ENCODE measurements around the gene CKS1B.
"Not testable (repeated sequence)": the region's sequence is repeated elsewhere in the genome, so short reads cannot be mapped to it uniquely, and the experiment has no call there.

CKS1B gene

GRCh38 chr1:154972517-154973343, 1.8 kb upstream of the CKS1B start:
- Histone ChIP-seq H3K4me3 (ENCODE audit: insufficient read depth, low read depth, low read length) (peak overlapping the region; percentile 64), H3K27me3 (ENCODE audit: control insufficient read depth, insufficient read depth, low read length, poor library complexity, severe bottlenecking) (no peaks in the 10 kb centered on the region), H3K27ac (ENCODE audit: insufficient read depth, low read depth, low read length, poor library complexity, severe bottlenecking) (peak overlapping the region; percentile 89), H3K36me3 (ENCODE audit: control insufficient read depth, insufficient read depth, low read length) (peaks cover 6% of the 10 kb centered on the region), H3K9me3 (ENCODE audit: control insufficient read depth, low read length) (no peaks in the 10 kb centered on the region), H3K4me1 (ENCODE audit: control insufficient read depth, insufficient read depth, low read length) (peaks cover 50% of the 10 kb centered on the region)
- WGBS, 2 experiments: 10% methylated on average over 17 to 18 of the region's 18 CpGs

- H3K27me3 ChIP-seq (ENCODE audit: control insufficient read depth, insufficient read depth, low read length, poor library complexity, severe bottlenecking): no peaks in the 10 kb centered on the region
- H3K9me3 ChIP-seq (ENCODE audit: control insufficient read depth, low read length): no peaks in the 10 kb centered on the region
- 2 to 3% methylated on average over 32 to 37 of the region's 37 CpGs for WGBS, 2 experiments
- H3K36me3 ChIP-seq (ENCODE audit: control insufficient read depth, insufficient read depth, low read length): peaks cover 4% of the 10 kb centered on the region
- peak overlapping the region; percentile 64 for H3K4me3 ChIP-seq (ENCODE audit: insufficient read depth, low read depth, low read length)
- peaks cover 46% of the 10 kb centered on the region for H3K4me1 ChIP-seq (ENCODE audit: control insufficient read depth, insufficient read depth, low read length)
- peak overlapping the region; percentile 89 for H3K27ac ChIP-seq (ENCODE audit: insufficient read depth, low read depth, low read length, poor library complexity, severe bottlenecking)
Measured at GRCh38 chr1:154973344-154974101, 958 bp upstream of the CKS1B start.

- Histone ChIP-seq H3K4me1 (ENCODE audit: control insufficient read depth, insufficient read depth, low read length) (peaks cover 34% of the 10 kb centered on the region), H3K27me3 (ENCODE audit: control insufficient read depth, insufficient read depth, low read length, poor library complexity, severe bottlenecking) (no peaks in the 10 kb centered on the region), H3K27ac (ENCODE audit: insufficient read depth, low read depth, low read length, poor library complexity, severe bottlenecking) (peak overlapping the region; percentile 95), H3K36me3 (ENCODE audit: control insufficient read depth, insufficient read depth, low read length) (peaks cover 9% of the 10 kb centered on the region), H3K9me3 (ENCODE audit: control insufficient read depth, low read length) (no peaks in the 10 kb centered on the region), H3K4me3 (ENCODE audit: insufficient read depth, low read depth, low read length) (peak overlapping the region; percentile 64)
- 0 to 1% methylated on average over 30 of the region's 30 CpGs for WGBS, 2 experiments
Measured at GRCh38 chr1:154974808-154975408, 427 bp downstream of the CKS1B start.

- Histone ChIP-seq H3K4me3 (ENCODE audit: insufficient read depth, low read depth, low read length) (peak overlapping the region; percentile 64), H3K4me1 (ENCODE audit: control insufficient read depth, insufficient read depth, low read length) (peaks cover 34% of the 10 kb centered on the region), H3K27me3 (ENCODE audit: control insufficient read depth, insufficient read depth, low read length, poor library complexity, severe bottlenecking) (no peaks in the 10 kb centered on the region), H3K36me3 (ENCODE audit: control insufficient read depth, insufficient read depth, low read length) (peaks cover 9% of the 10 kb centered on the region), H3K27ac (ENCODE audit: insufficient read depth, low read depth, low read length, poor library complexity, severe bottlenecking) (peak overlapping the region; percentile 95), H3K9me3 (ENCODE audit: control insufficient read depth, low read length) (no peaks in the 10 kb centered on the region)
- WGBS, 2 experiments: 0 to 2% methylated on average over 22 to 24 of the region's 24 CpGs
Measured at GRCh38 chr1:154975409-154976059, 1.1 kb downstream of the CKS1B start.

- not testable (repeated sequence) for H3K9me3 ChIP-seq (ENCODE audit: control insufficient read depth, low read length); H3K27ac ChIP-seq (ENCODE audit: insufficient read depth, low read depth, low read length, poor library complexity, severe bottlenecking); H3K4me3 ChIP-seq (ENCODE audit: insufficient read depth, low read depth, low read length); H3K27me3 ChIP-seq (ENCODE audit: control insufficient read depth, insufficient read depth, low read length, poor library complexity, severe bottlenecking)
- WGBS, 2 experiments: 93 to 96% methylated on average over 3 of the region's 3 CpGs
- Histone ChIP-seq H3K36me3 (ENCODE audit: control insufficient read depth, insufficient read depth, low read length) (peaks cover 14% of the 10 kb centered on the region), H3K4me1 (ENCODE audit: control insufficient read depth, insufficient read depth, low read length) (peaks cover 18% of the 10 kb centered on the region)
Measured at GRCh38 chr1:154977762-154978161, 3.3 kb downstream of the CKS1B start.

- H3K4me1 ChIP-seq (ENCODE audit: control insufficient read depth, insufficient read depth, low read length): peaks cover 13% of the 10 kb centered on the region
- H3K27me3 ChIP-seq (ENCODE audit: control insufficient read depth, insufficient read depth, low read length, poor library complexity, severe bottlenecking): no peaks in the 10 kb centered on the region
- H3K36me3 ChIP-seq (ENCODE audit: control insufficient read depth, insufficient read depth, low read length): peaks cover 14% of the 10 kb centered on the region
- 100% methylated on average over 1 of the region's 3 CpGs for WGBS, 2 experiments
- no peak overlapping the region for H3K4me3 ChIP-seq (ENCODE audit: insufficient read depth, low read depth, low read length)
- H3K9me3 ChIP-seq (ENCODE audit: control insufficient read depth, low read length): no peaks in the 10 kb centered on the region
- no peak overlapping the region for H3K27ac ChIP-seq (ENCODE audit: insufficient read depth, low read depth, low read length, poor library complexity, severe bottlenecking)
Measured at GRCh38 chr1:154978360-154978759, 3.9 kb downstream of the CKS1B start.

GRCh38 chr1:154982341-154982740, 7.9 kb downstream of the CKS1B start:
- 54 to 59% methylated on average over 6 of the region's 6 CpGs for WGBS, 2 experiments
- H3K4me1 ChIP-seq (ENCODE audit: control insufficient read depth, insufficient read depth, low read length): peaks cover 12% of the 10 kb centered on the region
- no peaks in the 10 kb centered on the region for H3K9me3 ChIP-seq (ENCODE audit: control insufficient read depth, low read length)
- H3K4me3 ChIP-seq (ENCODE audit: insufficient read depth, low read depth, low read length): peak overlapping the region; percentile 44
- peaks cover 14% of the 10 kb centered on the region for H3K36me3 ChIP-seq (ENCODE audit: control insufficient read depth, insufficient read depth, low read length)
- no peaks in the 10 kb centered on the region for H3K27me3 ChIP-seq (ENCODE audit: control insufficient read depth, insufficient read depth, low read length, poor library complexity, severe bottlenecking)
- H3K27ac ChIP-seq (ENCODE audit: insufficient read depth, low read depth, low read length, poor library complexity, severe bottlenecking): peak overlapping the region; percentile 38

- H3K4me3 ChIP-seq (ENCODE audit: insufficient read depth, low read depth, low read length): peak within 1 kb of the TSS; percentile 79
- H3K36me3 ChIP-seq (ENCODE audit: control insufficient read depth, insufficient read depth, low read length): peaks cover 19% of the 10 kb centered on the region
- H3K4me1 ChIP-seq (ENCODE audit: control insufficient read depth, insufficient read depth, low read length): peaks cover 12% of the 10 kb centered on the region
- H3K27me3 ChIP-seq (ENCODE audit: control insufficient read depth, insufficient read depth, low read length, poor library complexity, severe bottlenecking): no peaks in the 10 kb centered on the region
- H3K27ac ChIP-seq (ENCODE audit: insufficient read depth, low read depth, low read length, poor library complexity, severe bottlenecking): peak within 1 kb of the TSS; percentile 38
- WGBS, 2 experiments: 0% methylated on average over 26 of the region's 26 CpGs
- no peaks in the 10 kb centered on the region for H3K9me3 ChIP-seq (ENCODE audit: control insufficient read depth, low read length)
Measured at GRCh38 chr1:154982897-154983648, 8.6 kb downstream of the CKS1B start, which contains the start of gene FLAD1. Gene FLAD1, plus strand, starts transcription at chr1:154983344. Its CDS starts 351 bp downstream, at chr1:154983695.

GRCh38 chr1:154983776-154984466, 9.4 kb downstream of the CKS1B start:
- Histone ChIP-seq H3K36me3 (ENCODE audit: control insufficient read depth, insufficient read depth, low read length) (peaks cover 24% of the 10 kb centered on the region), H3K27ac (ENCODE audit: insufficient read depth, low read depth, low read length, poor library complexity, severe bottlenecking) (no peak overlapping the region), H3K27me3 (ENCODE audit: control insufficient read depth, insufficient read depth, low read length, poor library complexity, severe bottlenecking) (no peaks in the 10 kb centered on the region), H3K9me3 (ENCODE audit: control insufficient read depth, low read length) (no peaks in the 10 kb centered on the region), H3K4me1 (ENCODE audit: control insufficient read depth, insufficient read depth, low read length) (peaks cover 12% of the 10 kb centered on the region), H3K4me3 (ENCODE audit: insufficient read depth, low read depth, low read length) (peak overlapping the region; percentile 79)
- WGBS, 2 experiments: 20 to 23% methylated on average over 17 of the region's 17 CpGs
